ENCODE measurements around the gene NTN5. TPM values are rescaled to one million over a fixed set of nuclear protein-coding genes. Genes with fewer than 3 reads are reported as not detected.
"Not testable (repeated sequence)": the region's sequence is repeated elsewhere in the genome, so short reads cannot be mapped to it uniquely, and the experiment has no call there.

NTN5 gene
- total RNA-seq, result 0.51 and 0.81 TPM in 2 replicates

DNA sequence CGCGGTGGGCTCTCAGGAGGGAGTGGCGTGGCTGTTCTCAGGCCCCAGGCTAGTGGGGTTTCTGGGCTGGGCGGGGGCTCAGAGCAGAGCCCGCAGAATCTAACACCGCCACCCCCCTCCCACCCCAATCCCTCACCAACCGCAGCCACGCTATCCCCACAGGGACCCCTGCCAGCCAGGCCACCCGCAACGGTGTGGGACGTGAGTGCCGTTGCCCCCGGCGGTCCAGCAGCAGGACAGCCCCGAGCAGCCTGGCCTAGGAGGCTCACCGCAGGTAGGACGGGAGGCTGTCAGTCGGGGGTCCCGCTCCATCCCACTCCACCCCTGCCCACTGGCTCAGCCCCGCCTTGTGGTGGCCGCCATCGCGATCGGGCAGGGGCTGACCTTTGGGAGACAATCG lies at the start of gene NTN5:
TSS of gene NTN5 (minus strand) at position 24 of the 400 bp plus-strand sequence. CDS start 2,031 bp downstream, outside the sequence.
- intact Hi-C loops (cut with micrococcal nuclease), result no loop called here

- intact Hi-C loops (cut with micrococcal nuclease), result loop anchor here (10.0 kb wide), 1 partner anchor 307 kb away; no protein-coding TSS in a partner anchor
Measured at GRCh38 chr19:48722196-48722708, 49.4 kb upstream of the NTN5 start.

GRCh38 chr19:48720613-48721296 lies 47.9 kb upstream of the NTN5 start:
- intact Hi-C loops (cut with micrococcal nuclease), result loop anchor here (1.0 to 10.0 kb wide), 6 partner anchors 18 to 356 kb away; partner anchors contain the start of genes DBP, NUCB1 and SYNGR4

DNA sequence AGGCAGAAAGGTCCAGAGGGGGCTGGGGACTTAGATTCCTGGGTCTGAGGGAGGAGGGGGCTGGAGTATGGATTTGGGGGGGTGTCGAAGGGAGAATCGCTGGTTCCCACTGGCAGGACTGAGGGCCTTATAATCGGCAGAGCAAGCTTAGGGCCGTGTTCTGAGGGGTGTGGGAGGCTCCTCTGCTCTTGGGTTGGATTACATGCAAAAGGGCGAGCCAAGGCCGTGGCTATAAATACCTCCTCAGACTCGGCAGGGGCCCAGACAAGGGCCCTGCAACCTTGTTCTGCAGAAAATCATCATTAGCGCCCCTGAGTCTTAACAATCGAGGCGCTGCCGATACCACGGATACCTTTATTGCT lies 47.4 kb upstream of the NTN5 start:
- intact Hi-C loops (cut with micrococcal nuclease), result loop anchor here (1.0 to 10.0 kb wide), 6 partner anchors 18 to 356 kb away; partner anchors contain the start of genes DBP, NUCB1 and SYNGR4

DNA sequence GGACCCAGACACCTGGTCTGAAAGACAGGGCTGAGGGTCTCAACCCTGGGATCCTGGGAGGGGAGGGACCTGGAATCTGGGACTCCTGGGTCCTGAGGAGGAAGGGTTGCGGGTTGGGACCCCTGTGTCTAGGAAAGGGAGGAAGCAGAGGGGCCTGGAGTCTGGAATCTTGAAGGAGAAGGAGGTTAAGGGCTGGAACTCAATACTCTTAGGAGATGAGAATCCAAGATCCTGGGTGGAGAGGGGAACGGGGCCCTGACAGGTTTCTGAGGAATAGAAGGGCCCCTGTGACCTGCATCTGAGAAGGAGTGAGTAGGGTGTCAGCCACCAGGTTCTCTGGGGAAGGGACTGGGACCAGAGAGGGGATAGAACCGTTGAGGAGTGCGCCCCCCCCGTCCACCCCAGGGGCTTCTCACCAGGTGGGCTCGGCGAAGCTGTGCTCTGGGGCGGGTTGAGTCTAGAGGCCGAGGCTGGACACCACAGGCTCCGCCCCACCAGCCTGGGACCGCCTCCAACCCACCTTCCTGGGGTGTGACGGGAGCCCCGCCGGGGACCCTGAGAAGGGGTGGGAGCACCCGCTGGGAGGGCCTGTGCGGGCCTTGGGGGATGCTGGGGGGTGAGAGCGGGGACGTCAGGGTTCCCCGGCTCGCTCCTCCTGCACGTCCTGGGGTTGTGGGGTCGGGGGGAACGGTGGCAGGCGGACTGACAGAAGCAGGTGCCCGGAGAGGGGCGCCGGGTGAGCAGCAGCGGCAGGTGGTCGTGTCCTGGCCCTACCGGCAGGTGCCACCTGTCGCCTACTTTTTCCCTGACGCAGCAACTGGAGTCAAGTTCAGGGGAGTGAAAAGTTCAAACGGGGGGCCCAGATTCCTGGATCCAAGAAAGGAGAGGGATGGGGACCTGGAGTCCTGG lies 46.7 kb upstream of the NTN5 start, which contains the start of gene MAMSTR:
TSS of gene MAMSTR (minus strand) at position 463 of the 909 bp plus-strand sequence. CDS start 694 bp downstream, outside the sequence.
- intact Hi-C loops (cut with micrococcal nuclease), result loop anchor here (1.0 to 10.0 kb wide), 6 partner anchors 19 to 355 kb away; partner anchors contain the start of genes DBP, NUCB1 and SYNGR4

GRCh38 chr19:48718711-48719231 lies 46.0 kb upstream of the NTN5 start:
- intact Hi-C loops (cut with micrococcal nuclease), result no loop called here

GRCh38 chr19:48718106-48718505 lies 45.3 kb upstream of the NTN5 start:
- intact Hi-C loops (cut with micrococcal nuclease), result not testable (repeated sequence)

GRCh38 chr19:48716562-48717291 lies 43.9 kb upstream of the NTN5 start:
- intact Hi-C loops (cut with micrococcal nuclease), result no loop called here

- intact Hi-C loops (cut with micrococcal nuclease), result no loop called here
Measured at GRCh38 chr19:48715681-48716171, 42.9 kb upstream of the NTN5 start.

DNA sequence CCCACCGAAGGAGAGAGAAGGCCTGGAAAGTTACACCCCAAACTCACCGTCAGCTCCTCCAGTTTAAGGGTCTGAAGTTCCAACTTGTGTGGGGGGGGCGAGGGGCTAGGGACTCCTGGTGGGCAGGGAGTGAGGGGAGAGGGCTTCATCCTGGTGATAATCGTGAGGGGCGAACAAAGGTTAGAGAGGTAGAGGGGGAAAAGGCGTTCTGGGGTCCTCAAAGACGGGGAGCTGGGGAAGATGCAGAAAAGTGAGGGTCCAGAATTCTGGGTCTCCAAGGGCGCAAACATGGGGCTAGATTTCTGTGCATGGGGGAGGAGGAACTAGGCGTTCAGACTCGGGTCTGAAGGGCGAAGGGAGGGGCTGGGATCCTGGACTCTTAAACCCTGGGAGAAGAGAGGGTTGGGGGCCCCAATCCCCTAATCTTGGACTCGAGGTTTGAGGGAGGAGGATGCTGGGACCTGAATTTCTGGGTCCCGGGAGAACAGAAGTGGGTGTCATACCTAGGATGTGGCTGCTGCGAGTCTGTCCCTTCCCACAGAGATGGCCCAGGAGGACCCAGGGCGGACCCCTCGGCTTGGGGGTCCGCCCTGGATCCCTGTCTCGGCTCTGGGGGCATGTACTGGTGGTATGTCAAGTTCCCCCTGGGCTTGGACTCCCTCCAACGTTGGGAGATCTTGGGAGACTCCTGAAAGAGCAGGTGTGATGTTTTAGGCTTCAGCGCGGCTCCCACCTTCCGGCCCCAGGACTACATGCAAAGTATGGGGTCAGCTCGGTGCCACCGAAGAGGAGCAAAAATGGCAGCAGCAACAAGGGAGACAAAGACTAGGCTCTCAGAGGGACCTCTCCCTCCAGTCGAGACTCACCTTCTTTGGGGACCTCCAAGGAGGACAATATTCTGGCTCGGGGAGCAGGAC lies 42.2 kb upstream of the NTN5 start:
- intact Hi-C loops (cut with micrococcal nuclease), result loop anchor here (1.0 to 5.0 kb wide), 19 partner anchors 11 to 927 kb away; partner anchors contain the start of genes CA11, CYTH2, DHDH and DKKL1

DNA sequence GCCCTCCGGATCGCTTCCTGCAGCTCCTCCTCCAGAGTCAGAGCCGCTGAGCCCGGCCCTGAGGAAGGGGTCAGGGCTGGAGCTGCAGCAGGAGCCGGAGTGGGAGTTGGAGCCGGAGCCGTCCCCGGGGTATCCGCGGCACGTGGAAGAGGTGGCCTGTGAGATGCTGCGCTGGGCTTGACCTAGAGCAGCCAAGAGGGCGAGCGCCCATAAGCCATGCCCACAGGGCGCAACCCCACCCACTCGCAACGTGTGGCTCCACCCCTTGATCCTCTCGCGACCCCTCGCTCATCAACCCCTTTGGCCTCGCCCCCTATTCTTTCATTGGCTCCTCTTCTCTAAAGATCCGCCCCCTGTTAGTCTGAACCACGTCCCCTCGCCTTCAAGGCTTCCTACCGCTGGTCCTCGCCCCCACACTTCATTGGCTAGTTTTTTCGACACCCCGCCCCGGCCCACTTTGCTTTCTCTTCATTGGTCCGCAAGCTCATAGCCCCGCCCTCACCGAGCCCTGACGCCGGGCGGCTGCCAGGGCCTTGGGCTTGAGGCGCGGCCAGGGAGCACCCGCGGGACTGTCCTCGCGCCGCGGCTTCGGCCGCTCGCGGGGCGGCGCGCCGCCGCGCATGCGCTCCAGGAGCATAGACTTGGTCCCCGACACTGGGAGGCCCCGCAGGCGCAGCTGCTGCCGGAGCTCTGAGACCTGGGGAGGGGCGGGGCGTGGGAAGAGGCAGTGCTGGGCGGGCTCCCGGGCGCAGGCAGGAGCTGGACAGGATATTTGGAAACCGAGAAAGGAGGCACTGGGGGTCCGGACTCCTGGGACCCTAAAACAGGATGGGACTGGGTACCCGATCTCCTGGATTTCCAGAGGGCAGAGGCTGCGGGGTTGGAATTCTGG lies 41.3 kb upstream of the NTN5 start:
- intact Hi-C loops (cut with micrococcal nuclease), result loop anchor here (1.0 to 5.0 kb wide), 19 partner anchors 12 to 928 kb away; partner anchors contain the start of genes CA11, CYTH2, DHDH and DKKL1

DNA sequence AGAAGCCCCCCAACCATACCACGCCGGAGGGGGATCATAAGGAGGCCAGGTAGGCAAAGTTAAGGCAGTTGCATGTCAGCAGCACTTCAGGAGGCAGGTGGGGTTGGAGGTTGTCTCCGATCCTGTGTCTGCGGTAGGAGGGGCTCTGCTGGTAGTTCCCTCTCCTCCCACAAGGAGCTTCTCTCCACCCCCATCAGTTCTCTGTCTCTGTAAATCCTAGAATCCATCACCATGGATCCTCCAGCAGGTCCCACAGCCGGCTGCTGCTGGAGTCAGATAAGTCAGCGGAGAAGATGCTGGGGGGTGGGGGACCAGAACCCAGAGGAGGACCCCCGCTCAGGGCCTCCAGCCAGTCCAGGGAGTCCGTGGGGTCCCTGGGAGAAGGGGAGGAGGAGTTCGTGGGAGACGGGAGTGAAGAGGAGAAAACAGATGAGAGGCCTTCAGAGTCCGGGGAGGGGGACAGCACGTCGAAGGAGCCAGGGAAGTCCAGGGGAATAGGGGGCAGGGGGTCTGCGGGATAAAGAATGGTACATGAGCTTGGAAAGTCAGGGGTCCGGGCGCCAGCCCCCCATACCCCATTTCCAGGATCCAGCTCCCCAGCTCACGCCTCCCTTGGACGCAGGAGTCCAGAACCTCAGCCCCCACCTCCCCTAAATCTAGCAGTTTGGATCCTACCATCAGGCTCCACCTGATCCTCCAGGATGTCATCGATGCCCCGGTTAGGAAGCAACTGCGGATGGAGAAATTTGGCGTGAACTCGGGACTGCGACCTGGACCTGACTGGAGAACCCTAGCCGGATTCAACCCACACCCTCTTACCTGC lies 40.4 kb upstream of the NTN5 start:
- intact Hi-C loops (cut with micrococcal nuclease), result loop anchor here (5.0 kb wide), 3 partner anchors 221 to 929 kb away; partner anchors contain the start of genes RRAS and SCAF1

DNA sequence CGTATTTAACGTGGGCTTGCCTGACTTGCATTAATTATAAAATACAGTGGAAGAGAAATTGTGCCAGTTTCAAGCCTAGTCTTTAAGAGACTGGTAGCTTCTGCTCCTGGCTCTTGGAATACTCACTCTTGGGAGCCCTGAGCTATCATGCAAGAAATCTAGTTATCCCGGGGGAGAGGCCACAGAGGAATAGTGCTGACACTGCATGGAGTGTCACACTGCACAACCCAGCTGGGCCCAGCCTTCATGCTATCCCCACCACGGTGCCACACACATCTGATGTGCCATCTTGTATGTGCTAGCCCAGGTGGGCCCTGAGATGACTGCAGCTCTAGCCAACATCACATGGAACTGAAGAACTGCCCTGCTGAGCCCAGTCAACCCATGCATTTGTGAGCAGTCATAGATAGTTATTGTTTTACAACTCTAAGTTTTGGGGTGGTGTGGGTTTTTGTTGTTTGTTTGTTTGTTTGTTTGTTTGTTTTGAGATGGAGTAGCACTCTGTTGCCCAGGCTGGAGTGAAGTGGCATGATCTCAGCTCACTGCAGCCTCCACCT lies 38.4 kb upstream of the NTN5 start:
- intact Hi-C loops (cut with micrococcal nuclease), result loop anchor here (5.0 kb wide), 3 partner anchors 219 to 931 kb away; partner anchors contain the start of genes RRAS and SCAF1

DNA sequence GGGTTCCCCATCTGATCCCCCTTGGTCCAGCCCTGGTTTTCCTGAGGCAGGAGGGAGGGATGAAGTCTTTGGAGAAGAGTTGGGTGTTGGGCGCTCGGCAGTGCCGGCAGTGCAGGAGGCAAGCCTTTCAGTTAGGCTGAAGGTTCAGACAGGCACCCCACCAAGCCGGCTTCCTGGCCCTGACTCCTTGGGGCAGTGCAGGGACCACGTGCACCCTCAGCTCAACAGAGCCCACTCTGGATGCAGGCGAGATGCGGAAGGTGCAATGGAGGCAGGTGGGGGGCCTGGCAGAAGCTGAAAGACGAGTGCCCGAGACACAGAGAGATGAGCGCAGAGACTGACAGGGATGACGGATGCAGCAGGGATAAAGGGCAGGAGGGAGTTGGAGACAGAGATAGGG lies 35.7 kb upstream of the NTN5 start:
- intact Hi-C loops (cut with micrococcal nuclease), result no loop called here

DNA sequence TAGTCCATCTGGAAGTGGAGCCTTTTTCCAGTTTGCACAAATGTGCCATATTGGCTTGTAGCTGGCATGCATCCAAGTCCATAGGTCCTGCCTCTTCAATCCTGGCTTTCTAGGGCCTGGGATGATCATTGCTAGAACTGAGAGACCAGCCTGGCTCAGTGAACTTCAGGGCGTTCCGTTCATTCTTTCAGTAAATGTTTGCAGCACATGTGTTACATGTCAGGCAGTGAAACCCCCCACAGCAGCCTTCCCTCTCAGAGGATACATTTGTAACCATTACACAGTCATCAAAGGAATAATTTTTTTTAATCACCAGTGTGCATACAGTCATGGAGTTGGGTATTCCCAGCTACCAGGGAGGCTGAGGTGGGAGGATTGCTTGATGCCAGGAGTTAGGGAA lies 32.6 kb upstream of the NTN5 start:
- intact Hi-C loops (cut with micrococcal nuclease), result no loop called here

GRCh38 chr19:48703316-48703715 lies 30.5 kb upstream of the NTN5 start:
- intact Hi-C loops (cut with micrococcal nuclease), result no loop called here

DNA sequence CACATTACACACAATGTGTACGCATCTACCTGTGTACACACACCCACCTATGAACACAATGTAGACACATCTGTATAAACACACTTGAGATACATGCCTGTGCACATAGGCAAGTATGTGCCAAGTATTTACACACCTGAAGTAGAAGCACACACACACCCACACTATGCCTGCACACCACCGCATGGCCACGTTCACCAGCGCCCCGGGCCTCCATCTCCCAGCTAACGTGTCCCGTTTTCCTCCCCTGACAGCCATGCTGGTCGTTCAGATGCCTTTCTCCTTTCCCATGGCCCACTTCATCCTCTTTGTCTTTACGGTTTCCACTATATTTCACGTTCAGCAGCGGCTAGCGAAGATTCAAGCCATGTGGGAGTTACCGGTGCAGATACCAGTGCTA lies 29.9 kb upstream of the NTN5 start:
- intact Hi-C loops (cut with micrococcal nuclease), result no loop called here
